CD4-positive, alpha-beta T cell (primary cell): ENCODE results near the gene TRIM13. TPM values are rescaled to one million over a fixed set of nuclear protein-coding genes. Genes with fewer than 3 reads are reported as not detected.

Source experiments
- ATAC-seq: fragments of 200-7000 bp; cut with Tn5 transposase; one replicate; pipeline ENCODE4 v1.10.0; 2022; ENCODE audit warnings: mild to moderate bottlenecking; ENCODE audit not compliant: poor library complexity
- CTCF ChIA-PET: fragments of 350-600 bp; sonication (Branson Sonifier 250); formaldehyde crosslinking; loops from one replicate; lab custom pipeline; 2021; ENCODE audit warnings: antibody characterized with exemption, inconsistent platforms; lab: Charles Lee
- POLR2A ChIA-PET: fragments of 350-600 bp; sonication (Branson Sonifier 250); formaldehyde crosslinking; loops from one replicate; lab custom pipeline; 2021; ENCODE audit warnings: antibody characterized with exemption, inconsistent platforms; lab: Charles Lee
- DNase-seq, 14 experiments: peaks; one replicate each; pipeline ENCODE4 v3.0.0-alpha.2; 2013 to 2020; ENCODE audit warnings: mixed read lengths in 2 of 14
- H3K27ac ChIP-seq, 2 donors: one replicate each; pipeline versions ENCODE4 v1.5.1 to v1.7.0; 2013; ENCODE audit warnings: low read length in 2 of 2, low read depth in 1 of 2, mild to moderate bottlenecking in 1 of 2
- H3K27me3 ChIP-seq, 2 experiments: 1 replicate in 1 of 2; 2 replicates in 1 of 2; pipeline versions ENCODE4 v1.6.1 to v1.7.0; 2013; ENCODE audit warnings: low read length in 2 of 2, control low read depth in 1 of 2, mild to moderate bottlenecking in 1 of 2, moderate library complexity in 1 of 2; ENCODE audit not compliant: insufficient read depth in 2 of 2, control insufficient read depth in 1 of 2
- H3K36me3 ChIP-seq: one replicate; pipeline ENCODE4 v1.6.1; 2013; ENCODE audit warnings: low read length, control low read depth; ENCODE audit not compliant: insufficient read depth
- H3K4me1 ChIP-seq: one replicate; pipeline ENCODE4 v1.6.1; 2013; ENCODE audit warnings: low read length, control low read depth; ENCODE audit not compliant: insufficient read depth
- H3K4me3 ChIP-seq: one replicate; pipeline ENCODE4 v1.5.1; 2013; ENCODE audit warnings: mild to moderate bottlenecking, low read length, moderate library complexity
- H3K9me3 ChIP-seq, 2 experiments: 1 replicate in 1 of 2; 2 replicates in 1 of 2; pipeline versions ENCODE4 v1.6.1 to v1.7.0; 2013; ENCODE audit warnings: low read length in 2 of 2, mild to moderate bottlenecking in 2 of 2, control low read depth in 1 of 2, moderate library complexity in 1 of 2; ENCODE audit not compliant: control insufficient read depth in 1 of 2, insufficient read depth in 1 of 2
- H3K27ac Mint-ChIP-seq: one replicate; pipeline ENCODE4 v1.8.0; 2020; ENCODE audit warnings: mixed read lengths
- H3K27me3 Mint-ChIP-seq: one replicate; pipeline ENCODE4 v1.8.0; 2021; ENCODE audit warnings: mixed read lengths
- H3K36me3 Mint-ChIP-seq: one replicate; pipeline ENCODE4 v1.8.0; 2021; ENCODE audit warnings: low read depth, mixed read lengths
- H3K4me1 Mint-ChIP-seq: one replicate; pipeline ENCODE4 v1.8.0; 2021; ENCODE audit warnings: low read depth, mixed read lengths
- H3K4me3 Mint-ChIP-seq: one replicate; pipeline ENCODE4 v1.8.0; 2020; ENCODE audit warnings: mild to moderate bottlenecking, mixed read lengths
- H3K9me3 Mint-ChIP-seq: one replicate; pipeline ENCODE4 v1.8.0; 2020; ENCODE audit warnings: mixed read lengths
- intact Hi-C, 2 experiments: fragments of 100-400 bp; cut with DNase I in 1 of 2; cut with micrococcal nuclease in 1 of 2; formaldehyde crosslinking; loops; one replicate each; pipeline versions ENCODE4 v1.15.1 to v1.9.0; 2023 to 2025; cut with DNase I, micrococcal nuclease
- total RNA-seq, 174 experiments: library from RNA in 2 of 174; stranded (reverse) in 2 of 174; gene quantifications; one replicate each; pipeline ENCODE4 v1.2.3 and lab custom pipeline; 2021 to 2026
- TF ChIP-seq, protein P1 (sequence below): fragments of 200-600 bp; IDR thresholded peaks from one replicate; pipeline ENCODE4 v1.8.0; 2022; ENCODE audit warnings: antibody characterized with exemption, mild to moderate bottlenecking

Gene TRIM13
- total RNA-seq, 2 experiments from 2014 or later = 32.5 to 32.9 TPM

DNA sequence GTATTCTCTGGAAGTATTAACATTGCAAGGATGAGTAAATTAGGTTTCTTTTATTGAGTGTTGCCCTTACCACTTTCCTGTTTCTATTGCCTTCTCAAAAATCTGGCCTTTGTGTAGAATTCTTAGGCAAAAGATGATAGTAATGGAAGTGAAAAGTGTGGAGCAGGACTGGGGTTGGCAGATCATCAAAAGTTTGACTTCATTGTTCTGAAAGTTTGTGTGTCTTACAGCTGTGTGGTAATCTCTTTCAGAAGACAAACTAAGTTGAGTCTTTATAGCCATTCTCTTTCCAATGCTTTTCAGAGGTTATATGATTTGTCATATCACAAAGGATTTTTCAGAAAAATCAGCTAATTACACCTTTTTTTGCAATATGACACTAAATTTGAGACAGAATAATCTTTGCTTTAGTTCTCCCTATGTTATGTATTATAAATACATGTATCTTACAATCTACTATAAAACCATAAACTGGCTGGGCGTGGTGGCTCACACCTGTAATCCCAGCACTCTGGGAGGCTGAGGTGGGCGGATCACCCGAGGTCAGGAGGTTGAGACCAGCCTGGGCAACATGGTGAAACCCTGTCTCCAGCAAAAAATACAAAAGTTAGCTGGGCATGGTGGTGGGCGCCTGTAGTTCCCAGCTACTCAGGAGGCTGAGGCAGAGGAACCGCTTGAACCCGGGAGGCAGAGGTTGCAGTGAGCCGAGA, 9.7 kb downstream of the TRIM13 start:
- peak overlapping the region; percentile 19 for H3K27ac Mint-ChIP-seq
- H3K36me3 Mint-ChIP-seq = peaks cover 74% of the 10 kb centered on the region
- peaks cover 34% of the 10 kb centered on the region for H3K36me3 ChIP-seq
- no peak for ATAC-seq
- H3K4me3 ChIP-seq = no peak overlapping the region
- no peaks in the 10 kb centered on the region for H3K9me3 Mint-ChIP-seq
- TF ChIP-seq, protein P1, sequence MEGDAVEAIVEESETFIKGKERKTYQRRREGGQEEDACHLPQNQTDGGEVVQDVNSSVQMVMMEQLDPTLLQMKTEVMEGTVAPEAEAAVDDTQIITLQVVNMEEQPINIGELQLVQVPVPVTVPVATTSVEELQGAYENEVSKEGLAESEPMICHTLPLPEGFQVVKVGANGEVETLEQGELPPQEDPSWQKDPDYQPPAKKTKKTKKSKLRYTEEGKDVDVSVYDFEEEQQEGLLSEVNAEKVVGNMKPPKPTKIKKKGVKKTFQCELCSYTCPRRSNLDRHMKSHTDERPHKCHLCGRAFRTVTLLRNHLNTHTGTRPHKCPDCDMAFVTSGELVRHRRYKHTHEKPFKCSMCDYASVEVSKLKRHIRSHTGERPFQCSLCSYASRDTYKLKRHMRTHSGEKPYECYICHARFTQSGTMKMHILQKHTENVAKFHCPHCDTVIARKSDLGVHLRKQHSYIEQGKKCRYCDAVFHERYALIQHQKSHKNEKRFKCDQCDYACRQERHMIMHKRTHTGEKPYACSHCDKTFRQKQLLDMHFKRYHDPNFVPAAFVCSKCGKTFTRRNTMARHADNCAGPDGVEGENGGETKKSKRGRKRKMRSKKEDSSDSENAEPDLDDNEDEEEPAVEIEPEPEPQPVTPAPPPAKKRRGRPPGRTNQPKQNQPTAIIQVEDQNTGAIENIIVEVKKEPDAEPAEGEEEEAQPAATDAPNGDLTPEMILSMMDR = no peak
- H3K27me3 Mint-ChIP-seq = no peaks in the 10 kb centered on the region
- H3K4me3 Mint-ChIP-seq = no peak overlapping the region
- peaks cover 22% of the 10 kb centered on the region for H3K4me1 ChIP-seq
- no peaks in the 10 kb centered on the region for H3K27me3 ChIP-seq
- no peak for DNase-seq
- no peak overlapping the region for H3K27ac ChIP-seq
- H3K9me3 ChIP-seq = no peaks in the 10 kb centered on the region
- H3K4me1 Mint-ChIP-seq = peaks cover 41% of the 10 kb centered on the region
- POLR2A ChIA-PET = interaction anchor here (1.0 to 1.5 kb wide), 3 partner anchors 9 to 117 kb away, joined by 3 to 9 read pairs (median 5); no protein-coding TSS in a partner anchor
- CTCF ChIA-PET = interaction anchor here (3.3 kb wide), 1 partner anchor 9 kb away, joined by 19 read pairs; the partner anchor contains the start of gene TRIM13
- intact Hi-C loops = no loop called here

DNA sequence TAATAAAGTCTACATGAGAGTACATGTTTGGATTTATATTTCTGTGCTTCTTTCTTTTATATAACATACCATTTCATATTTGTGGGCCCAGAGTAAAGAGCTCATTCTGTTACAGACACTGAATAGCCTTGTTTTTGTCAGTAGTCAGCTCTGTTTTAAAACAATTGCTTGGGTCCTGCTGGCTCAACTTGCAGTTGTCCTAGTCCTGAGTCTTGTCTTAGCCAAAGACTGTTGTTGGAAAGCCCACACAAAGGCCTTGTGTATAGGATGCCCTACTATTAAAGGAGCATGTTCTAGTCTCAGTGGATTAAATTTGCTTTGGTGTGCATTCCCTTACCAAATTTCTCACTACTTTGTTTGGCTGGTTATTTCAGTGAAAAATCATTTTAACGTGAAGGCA, 14.6 kb downstream of the TRIM13 start:
- Mint-ChIP-seq H3K4me1 (peaks cover 58% of the 10 kb centered on the region), H3K4me3 (no peak overlapping the region), H3K9me3 (no peaks in the 10 kb centered on the region), H3K36me3 (peaks cover 79% of the 10 kb centered on the region), H3K27me3 (no peaks in the 10 kb centered on the region), H3K27ac (no peak overlapping the region)
- Histone ChIP-seq H3K36me3 (peaks cover 59% of the 10 kb centered on the region), H3K27me3 (no peaks in the 10 kb centered on the region), H3K4me1 (peaks cover 7% of the 10 kb centered on the region), H3K4me3 (no peak overlapping the region), H3K9me3 (no peaks in the 10 kb centered on the region), H3K27ac (no peak overlapping the region)
- CTCF ChIA-PET = no interaction called here
- no peak for DNase-seq
- intact Hi-C loops = loop anchor here in 1 of 2 experiments (5.0 kb wide), 1 partner anchor 41 kb away; no protein-coding TSS in a partner anchor
- ATAC-seq = no peak
- TF ChIP-seq, protein P1 = no peak
- POLR2A ChIA-PET = interaction anchor here (0.6 to 3.0 kb wide), 2 partner anchors 14 to 376 kb away, joined by 3 to 14 read pairs; partner anchors contain the start of gene TRIM13

DNA sequence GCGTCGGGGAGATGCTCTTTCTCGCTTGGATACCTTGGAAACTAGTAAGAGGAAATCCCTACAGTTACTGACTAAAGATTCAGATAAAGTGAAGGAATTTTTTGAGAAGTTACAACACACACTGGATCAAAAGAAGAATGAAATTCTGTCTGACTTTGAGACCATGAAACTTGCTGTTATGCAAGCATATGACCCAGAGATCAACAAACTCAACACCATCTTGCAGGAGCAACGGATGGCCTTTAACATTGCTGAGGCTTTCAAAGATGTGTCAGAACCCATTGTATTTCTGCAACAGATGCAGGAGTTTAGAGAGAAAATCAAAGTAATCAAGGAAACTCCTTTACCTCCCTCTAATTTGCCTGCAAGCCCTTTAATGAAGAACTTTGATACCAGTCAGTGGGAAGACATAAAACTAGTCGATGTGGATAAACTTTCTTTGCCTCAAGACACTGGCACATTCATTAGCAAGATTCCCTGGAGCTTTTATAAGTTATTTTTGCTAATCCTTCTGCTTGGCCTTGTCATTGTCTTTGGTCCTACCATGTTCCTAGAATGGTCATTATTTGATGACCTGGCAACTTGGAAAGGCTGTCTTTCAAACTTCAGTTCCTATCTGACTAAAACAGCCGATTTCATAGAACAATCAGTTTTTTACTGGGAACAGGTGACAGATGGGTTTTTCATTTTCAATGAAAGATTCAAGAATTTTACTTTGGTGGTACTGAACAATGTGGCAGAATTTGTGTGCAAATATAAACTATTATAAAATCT, 15.7 kb downstream of the TRIM13 start:
- Mint-ChIP-seq H3K9me3 (no peaks in the 10 kb centered on the region), H3K4me1 (peaks cover 56% of the 10 kb centered on the region), H3K4me3 (no peak overlapping the region), H3K36me3 (peaks cover 78% of the 10 kb centered on the region), H3K27ac (no peak overlapping the region), H3K27me3 (no peaks in the 10 kb centered on the region)
- POLR2A ChIA-PET = interaction anchor here (3.0 kb wide), 1 partner anchor 15 kb away, joined by 14 read pairs; the partner anchor contains the start of gene TRIM13
- intact Hi-C loops = loop anchor here in 1 of 2 experiments (5.0 kb wide), 1 partner anchor 40 kb away; no protein-coding TSS in a partner anchor
- peaks cover 6% of the 10 kb centered on the region for H3K4me1 ChIP-seq
- no peak for ATAC-seq
- no peak for DNase-seq
- no peak overlapping the region for H3K4me3 ChIP-seq
- H3K9me3 ChIP-seq = no peaks in the 10 kb centered on the region
- H3K27me3 ChIP-seq = no peaks in the 10 kb centered on the region
- CTCF ChIA-PET = no interaction called here
- peaks cover 55% of the 10 kb centered on the region for H3K36me3 ChIP-seq
- TF ChIP-seq, protein P1 = no peak
- no peak overlapping the region for H3K27ac ChIP-seq
